Measurements from ENCODE around the gene C12orf60. TPM values are rescaled to one million over a fixed set of nuclear protein-coding genes. Genes with fewer than 3 reads are reported as not detected.

The C12orf60 gene
- total RNA-seq, 1 donor from 2014 or later: 1.2 TPM

- intact Hi-C loops (cut with micrococcal nuclease): no loop called here
Measured at GRCh38 chr12:14828892-14829291, 25.4 kb downstream of the C12orf60 start.

GRCh38 chr12:14833336-14833735, 29.9 kb downstream of the C12orf60 start:
- intact Hi-C loops (cut with micrococcal nuclease): no loop called here

GRCh38 chr12:14833952-14834351, 30.5 kb downstream of the C12orf60 start:
- intact Hi-C loops (cut with micrococcal nuclease): no loop called here

- intact Hi-C loops (cut with micrococcal nuclease): no loop called here
Measured at GRCh38 chr12:14834509-14834908, 31.0 kb downstream of the C12orf60 start.

GRCh38 chr12:14836336-14837210, 33.1 kb downstream of the C12orf60 start:
- intact Hi-C loops (cut with micrococcal nuclease): no loop called here

- intact Hi-C loops (cut with micrococcal nuclease): no loop called here
Measured at GRCh38 chr12:14839262-14839661, 35.8 kb downstream of the C12orf60 start.

- intact Hi-C loops (cut with micrococcal nuclease): no loop called here
Measured at GRCh38 chr12:14840616-14841015, 37.1 kb downstream of the C12orf60 start.

GRCh38 chr12:14841761-14842160, 38.3 kb downstream of the C12orf60 start:
- intact Hi-C loops (cut with micrococcal nuclease): no loop called here

GRCh38 chr12:14842315-14842714, 38.8 kb downstream of the C12orf60 start:
- intact Hi-C loops (cut with micrococcal nuclease): no loop called here

- intact Hi-C loops (cut with micrococcal nuclease): no loop called here
Measured at GRCh38 chr12:14843425-14843887, 40.0 kb downstream of the C12orf60 start, which contains the start of gene ART4. Gene ART4 (minus strand): TSS chr12:14843526. CDS start chr12:14843113, 413 bp downstream.

- intact Hi-C loops (cut with micrococcal nuclease): loop anchor here (2.0 kb wide), 2 partner anchors 42 to 70 kb away; partner anchors contain the start of genes C12orf60 and WBP11
Measured at GRCh38 chr12:14844401-14844800, 40.9 kb downstream of the C12orf60 start.

GRCh38 chr12:14845350-14845750, 41.9 kb downstream of the C12orf60 start:
- intact Hi-C loops (cut with micrococcal nuclease): loop anchor here (1.0 to 2.0 kb wide), 9 partner anchors 43 to 424 kb away; partner anchors contain the start of genes ARHGDIB, C12orf60, RERG and WBP11

- intact Hi-C loops (cut with micrococcal nuclease): no loop called here
Measured at GRCh38 chr12:14846042-14846587, 42.6 kb downstream of the C12orf60 start.

- intact Hi-C loops (cut with micrococcal nuclease): no loop called here
Measured at GRCh38 chr12:14846876-14847580, 43.6 kb downstream of the C12orf60 start.

GRCh38 chr12:14849661-14850060, 46.2 kb downstream of the C12orf60 start:
- intact Hi-C loops (cut with micrococcal nuclease): no loop called here

GRCh38 chr12:14850929-14851663, 47.6 kb downstream of the C12orf60 start:
- intact Hi-C loops (cut with micrococcal nuclease): no loop called here

- intact Hi-C loops (cut with micrococcal nuclease): no loop called here
Measured at GRCh38 chr12:14852880-14853279, 49.4 kb downstream of the C12orf60 start.

- intact Hi-C loops (cut with micrococcal nuclease): no loop called here
Measured at GRCh38 chr12:14853961-14854360, 50.5 kb downstream of the C12orf60 start.

GRCh38 chr12:14854586-14855183, 51.2 kb downstream of the C12orf60 start:
- intact Hi-C loops (cut with micrococcal nuclease): no loop called here

- intact Hi-C loops (cut with micrococcal nuclease): no loop called here
Measured at GRCh38 chr12:14858513-14858912, 55.0 kb downstream of the C12orf60 start.

GRCh38 chr12:14860490-14860889, 57.0 kb downstream of the C12orf60 start:
- intact Hi-C loops (cut with micrococcal nuclease): no loop called here
